Measurements from ENCODE around the gene PTPRF.

Gene PTPRF

DNA sequence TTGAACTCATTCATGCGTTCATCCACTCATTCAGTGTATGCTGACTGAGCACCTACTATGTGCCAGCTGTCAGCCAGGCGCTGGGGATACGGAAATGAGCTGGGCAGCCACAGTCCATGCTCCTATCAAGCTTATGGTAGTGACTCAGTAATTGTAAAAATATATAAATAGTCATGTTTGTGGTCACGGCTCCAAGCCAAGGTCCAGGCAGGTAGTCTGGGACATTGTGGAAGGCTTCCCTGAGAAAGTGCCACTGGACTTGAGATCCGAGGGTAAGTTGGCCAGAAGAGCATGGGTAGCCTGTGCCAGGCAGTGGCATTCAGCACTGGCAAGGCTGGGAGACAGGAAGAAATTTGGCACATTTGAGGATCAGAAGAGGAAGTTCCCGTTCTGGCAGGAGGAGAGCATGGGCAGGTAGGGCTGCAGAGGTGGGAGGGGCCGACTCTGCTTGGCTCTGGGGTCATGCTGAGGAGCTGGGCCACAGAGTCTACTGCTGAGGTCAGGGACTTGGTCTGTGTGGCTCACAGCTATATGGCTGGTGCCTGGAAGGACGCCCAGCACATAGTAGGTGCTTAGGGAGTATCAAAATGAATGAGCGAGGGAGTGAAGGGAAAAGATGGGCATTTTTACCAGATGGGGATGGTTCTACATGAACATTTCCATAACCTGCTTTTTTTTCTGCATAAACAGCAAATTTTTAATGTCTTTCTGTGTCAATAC is 6.9 kb downstream of the PTPRF start:
- H3K4me3 ChIP-seq (ENCODE audit: low read depth, low read length), result no peak overlapping the region
- TF ChIP-seq MYC (IDR thresholded peaks at IDR 0.05; ENCODE audit: low read depth, low read length), result no peak
- DNase-seq (ENCODE audit: low read depth), result no peak

DNA sequence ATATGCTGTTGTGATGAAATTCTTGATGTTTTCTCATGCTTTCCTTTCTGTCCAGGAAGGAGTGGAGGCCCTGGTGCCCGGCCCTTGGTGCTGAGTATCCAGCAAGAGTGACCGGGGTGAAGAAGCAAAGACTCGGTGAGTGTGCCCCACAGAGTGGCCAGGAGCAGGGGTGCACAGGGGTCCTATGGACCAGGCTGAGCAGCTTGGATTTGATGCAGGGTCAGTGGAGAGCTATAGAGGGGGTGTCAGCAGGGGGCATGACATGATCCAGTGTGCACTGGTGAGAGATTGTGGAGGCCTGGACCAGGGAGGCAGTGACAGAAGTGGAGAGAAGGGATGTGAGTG is 7.4 kb downstream of the PTPRF start:
- no peak for TF ChIP-seq CTCF (IDR thresholded peaks at IDR 0.05; ENCODE audit: low read depth, low read length)
- TF ChIP-seq MYC (IDR thresholded peaks at IDR 0.05; ENCODE audit: low read depth, low read length), result no peak
- TF ChIP-seq, protein P1, sequence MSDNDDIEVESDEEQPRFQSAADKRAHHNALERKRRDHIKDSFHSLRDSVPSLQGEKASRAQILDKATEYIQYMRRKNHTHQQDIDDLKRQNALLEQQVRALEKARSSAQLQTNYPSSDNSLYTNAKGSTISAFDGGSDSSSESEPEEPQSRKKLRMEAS (IDR thresholded peaks at IDR 0.05; ENCODE audit: low read depth, low read length), result no peak
- no peak for TF ChIP-seq POLR2A (IDR thresholded peaks at IDR 0.05; ENCODE audit: extremely low read depth, insufficient read length)
- H3K4me3 ChIP-seq (ENCODE audit: low read depth, low read length), result no peak overlapping the region
- no peak for DNase-seq (ENCODE audit: low read depth)

DNA sequence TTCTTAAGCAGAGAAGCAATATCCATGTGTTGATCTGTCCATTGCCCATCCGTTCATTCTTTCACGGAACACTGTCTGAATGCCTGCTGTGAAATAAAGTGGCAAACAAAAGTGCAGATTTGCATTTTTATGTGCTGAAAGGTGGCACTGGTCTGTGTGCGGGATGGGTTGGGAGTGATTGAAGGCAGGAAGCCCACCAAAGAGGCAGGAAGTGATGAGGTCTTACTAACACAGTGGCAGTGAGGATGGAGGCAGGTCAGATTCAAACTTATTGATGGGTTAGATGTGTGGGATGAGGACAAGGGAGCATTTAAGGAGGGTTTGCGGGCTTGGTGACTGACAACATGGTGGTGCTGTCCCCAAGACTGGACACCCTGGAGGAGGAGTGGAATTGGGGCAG is 8.3 kb downstream of the PTPRF start:
- no peak overlapping the region for H3K4me3 ChIP-seq (ENCODE audit: low read depth, low read length)
- no peak for DNase-seq (ENCODE audit: low read depth)
- no peak for TF ChIP-seq POLR2A (IDR thresholded peaks at IDR 0.05; ENCODE audit: extremely low read depth, insufficient read length)
- TF ChIP-seq MYC (IDR thresholded peaks at IDR 0.05; ENCODE audit: low read depth, low read length), result no peak
- TF ChIP-seq CTCF (IDR thresholded peaks at IDR 0.05; ENCODE audit: low read depth, low read length), result no peak
- TF ChIP-seq, protein P1 (IDR thresholded peaks at IDR 0.05; ENCODE audit: low read depth, low read length), result no peak

GRCh38 chr1:43539726-43540434 is 9.2 kb downstream of the PTPRF start:
- no peak for TF ChIP-seq POLR2A (IDR thresholded peaks at IDR 0.05; ENCODE audit: extremely low read depth, insufficient read length)
- TF ChIP-seq CTCF (IDR thresholded peaks at IDR 0.05; ENCODE audit: low read depth, low read length), result no peak
- DNase-seq (ENCODE audit: low read depth), result peak; percentile 43

GRCh38 chr1:43540653-43541071 is 10.0 kb downstream of the PTPRF start:
- H3K4me3 ChIP-seq (ENCODE audit: low read depth, low read length), result no peak overlapping the region
- TF ChIP-seq POLR2A (IDR thresholded peaks at IDR 0.05; ENCODE audit: extremely low read depth, insufficient read length), result no peak
- no peak for TF ChIP-seq MYC (IDR thresholded peaks at IDR 0.05; ENCODE audit: low read depth, low read length)
- TF ChIP-seq, protein P1 (IDR thresholded peaks at IDR 0.05; ENCODE audit: low read depth, low read length), result no peak
- no peak for TF ChIP-seq CTCF (IDR thresholded peaks at IDR 0.05; ENCODE audit: low read depth, low read length)
- no peak for DNase-seq (ENCODE audit: low read depth)

More at GRCh38 chr1:43539726-43540434, 9.2 kb downstream of the PTPRF start:
- H3K4me3 ChIP-seq (ENCODE audit: low read depth, low read length), result no peak overlapping the region

GRCh38 chr1:43541141-43541540 is 10.5 kb downstream of the PTPRF start:
- no peak overlapping the region for H3K4me3 ChIP-seq (ENCODE audit: low read depth, low read length)
- TF ChIP-seq MYC (IDR thresholded peaks at IDR 0.05; ENCODE audit: low read depth, low read length) (no peak), POLR2A (IDR thresholded peaks at IDR 0.05; ENCODE audit: extremely low read depth, insufficient read length) (no peak), CTCF (IDR thresholded peaks at IDR 0.05; ENCODE audit: low read depth, low read length) (no peak)
- TF ChIP-seq, protein P1 (IDR thresholded peaks at IDR 0.05; ENCODE audit: low read depth, low read length), result no peak
- DNase-seq (ENCODE audit: low read depth), result no peak
